H1 (cell line): ENCODE data around the gene EYA2.

Experiments
- BRCA1 ChIP-seq: IDR thresholded peaks from 2 replicates; pipeline ENCODE4 v1.6.1; 2012; ENCODE audit warnings: low read depth, low read length, improper control_type of control experiment
- POLR2A ChIP-seq, 2 experiments: IDR thresholded peaks; 1 replicate in 1 of 2; 2 replicates in 1 of 2; pipeline ENCODE4 v1.6.1; 2011; ENCODE audit warnings: low read depth in 2 of 2, low read length in 2 of 2, mild to moderate bottlenecking in 2 of 2; ENCODE audit errors: control extremely low read depth in 1 of 2
- RAD21 ChIP-seq, 2 experiments: IDR thresholded peaks in 1 of 2; conservative IDR thresholded peaks in 1 of 2; 2 replicates each; pipeline ENCODE4 v1.6.1; 2011; ENCODE audit warnings: low read depth in 2 of 2, low read length in 2 of 2, improper control_type of control experiment in 1 of 2, inconsistent platforms in 1 of 2, mild to moderate bottlenecking in 1 of 2, moderate library complexity in 1 of 2
- TEAD4 ChIP-seq: IDR thresholded peaks from 2 replicates; pipeline ENCODE4 v1.6.1; 2012; ENCODE audit warnings: low read depth, low read length, inconsistent platforms, mixed read lengths
- TF ChIP-seq, protein P1 (sequence below), 3 experiments: IDR thresholded peaks; 1 replicate in 2 of 3; 2 replicates in 1 of 3; pipeline versions ENCODE4 v1.5.1 to v1.6.1; 2011; ENCODE audit warnings: low read length in 3 of 3, mild to moderate bottlenecking in 3 of 3, inconsistent platforms in 2 of 3, low read depth in 1 of 3, moderate library complexity in 1 of 3; ENCODE audit not compliant: insufficient read depth in 1 of 3; ENCODE audit errors: control extremely low read depth in 1 of 3
- TF ChIP-seq, protein P2 (sequence below): IDR thresholded peaks from 2 replicates; pipeline ENCODE4 v1.6.1; 2012; ENCODE audit warnings: low read length, inconsistent platforms

DNA sequence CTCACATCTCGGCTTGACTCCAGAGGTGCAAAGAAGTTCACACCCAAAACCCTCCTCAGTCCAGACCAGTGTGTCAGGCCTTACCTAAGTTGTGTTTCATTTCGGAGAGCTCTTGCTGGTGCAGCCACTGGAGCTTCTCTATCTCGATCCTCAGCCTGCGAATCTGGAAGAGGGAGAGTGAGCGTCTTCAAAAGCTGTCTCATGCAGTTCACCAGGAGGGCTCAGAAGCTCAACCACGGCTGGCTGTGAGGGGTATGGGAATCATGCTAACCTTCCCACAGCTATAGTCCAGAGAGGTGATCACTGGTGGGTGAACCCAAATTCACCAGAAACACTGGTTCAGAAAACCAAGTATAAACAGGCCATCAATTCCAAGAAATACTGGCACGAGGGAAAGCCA is 332.5 kb downstream of the EYA2 start:
- no peak for TF ChIP-seq TEAD4
- no peak for TF ChIP-seq BRCA1
- TF ChIP-seq RAD21 (IDR thresholded peaks at IDR 0.05 in 1 of 2, conservative IDR thresholded peaks at IDR 0.05 in 1 of 2; ENCODE audit: low read depth in 2 of 2, low read length in 2 of 2) = no peak
- TF ChIP-seq POLR2A (IDR thresholded peaks at IDR 0.05; ENCODE audit: control extremely low read depth in 1 of 2, low read depth in 2 of 2, low read length in 2 of 2) = no peak
- TF ChIP-seq, protein P1, sequence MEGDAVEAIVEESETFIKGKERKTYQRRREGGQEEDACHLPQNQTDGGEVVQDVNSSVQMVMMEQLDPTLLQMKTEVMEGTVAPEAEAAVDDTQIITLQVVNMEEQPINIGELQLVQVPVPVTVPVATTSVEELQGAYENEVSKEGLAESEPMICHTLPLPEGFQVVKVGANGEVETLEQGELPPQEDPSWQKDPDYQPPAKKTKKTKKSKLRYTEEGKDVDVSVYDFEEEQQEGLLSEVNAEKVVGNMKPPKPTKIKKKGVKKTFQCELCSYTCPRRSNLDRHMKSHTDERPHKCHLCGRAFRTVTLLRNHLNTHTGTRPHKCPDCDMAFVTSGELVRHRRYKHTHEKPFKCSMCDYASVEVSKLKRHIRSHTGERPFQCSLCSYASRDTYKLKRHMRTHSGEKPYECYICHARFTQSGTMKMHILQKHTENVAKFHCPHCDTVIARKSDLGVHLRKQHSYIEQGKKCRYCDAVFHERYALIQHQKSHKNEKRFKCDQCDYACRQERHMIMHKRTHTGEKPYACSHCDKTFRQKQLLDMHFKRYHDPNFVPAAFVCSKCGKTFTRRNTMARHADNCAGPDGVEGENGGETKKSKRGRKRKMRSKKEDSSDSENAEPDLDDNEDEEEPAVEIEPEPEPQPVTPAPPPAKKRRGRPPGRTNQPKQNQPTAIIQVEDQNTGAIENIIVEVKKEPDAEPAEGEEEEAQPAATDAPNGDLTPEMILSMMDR (IDR thresholded peaks at IDR 0.05; ENCODE audit: control extremely low read depth in 1 of 3, insufficient read depth in 1 of 3, low read depth in 1 of 3, low read length in 3 of 3) = no peak
- TF ChIP-seq, protein P2, sequence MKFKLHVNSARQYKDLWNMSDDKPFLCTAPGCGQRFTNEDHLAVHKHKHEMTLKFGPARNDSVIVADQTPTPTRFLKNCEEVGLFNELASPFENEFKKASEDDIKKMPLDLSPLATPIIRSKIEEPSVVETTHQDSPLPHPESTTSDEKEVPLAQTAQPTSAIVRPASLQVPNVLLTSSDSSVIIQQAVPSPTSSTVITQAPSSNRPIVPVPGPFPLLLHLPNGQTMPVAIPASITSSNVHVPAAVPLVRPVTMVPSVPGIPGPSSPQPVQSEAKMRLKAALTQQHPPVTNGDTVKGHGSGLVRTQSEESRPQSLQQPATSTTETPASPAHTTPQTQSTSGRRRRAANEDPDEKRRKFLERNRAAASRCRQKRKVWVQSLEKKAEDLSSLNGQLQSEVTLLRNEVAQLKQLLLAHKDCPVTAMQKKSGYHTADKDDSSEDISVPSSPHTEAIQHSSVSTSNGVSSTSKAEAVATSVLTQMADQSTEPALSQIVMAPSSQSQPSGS = no peak
